ENCODE measurements around the gene MTA3. TPM values are rescaled to one million over a fixed set of nuclear protein-coding genes. Genes with fewer than 3 reads are reported as not detected.
"Not testable (repeated sequence)": the region's sequence is repeated elsewhere in the genome, so short reads cannot be mapped to it uniquely, and the experiment has no call there.

Gene MTA3
- polyA plus RNA-seq, 3 donors: 63.0 to 74.2 (median 70.5) TPM

- DNase-seq: not testable (repeated sequence)
Observed at GRCh38 chr2:42560133-42560532, 8.3 kb upstream of the MTA3 start.

GRCh38 chr2:42560899-42561298, 7.5 kb upstream of the MTA3 start:
- DNase-seq: no peak

DNA sequence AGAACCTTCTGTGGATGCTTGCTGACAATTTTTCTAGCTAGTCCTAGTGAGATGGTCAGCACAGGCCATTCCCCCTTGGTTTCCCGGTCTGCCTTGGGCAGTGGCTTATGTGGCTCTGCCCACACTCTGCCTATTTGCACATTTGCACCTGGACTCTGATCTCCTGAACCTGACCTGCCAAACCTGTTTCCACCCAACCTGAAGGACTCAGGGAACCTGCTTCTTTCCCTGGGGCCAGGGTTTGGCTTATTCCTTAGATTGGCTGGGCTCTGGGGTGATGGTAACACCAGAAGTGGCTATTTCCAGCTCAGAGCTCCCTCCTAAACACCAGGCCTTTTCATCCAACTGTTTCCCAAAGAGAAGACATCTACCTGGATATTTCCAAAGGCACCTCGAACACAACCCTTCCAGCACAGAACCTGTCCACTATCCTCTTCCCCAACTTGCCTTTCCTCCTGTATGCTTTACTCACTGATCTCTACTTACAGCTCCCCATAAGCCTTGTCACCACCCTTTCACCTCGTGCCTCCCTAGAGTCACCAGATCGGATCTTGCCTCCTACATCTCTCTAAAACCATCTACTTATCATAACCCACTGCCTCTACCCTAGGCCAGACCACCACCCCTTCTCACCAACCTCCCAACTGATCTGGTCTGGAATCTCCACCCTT, 5.8 kb upstream of the MTA3 start:
- DNase-seq: no peak

DNA sequence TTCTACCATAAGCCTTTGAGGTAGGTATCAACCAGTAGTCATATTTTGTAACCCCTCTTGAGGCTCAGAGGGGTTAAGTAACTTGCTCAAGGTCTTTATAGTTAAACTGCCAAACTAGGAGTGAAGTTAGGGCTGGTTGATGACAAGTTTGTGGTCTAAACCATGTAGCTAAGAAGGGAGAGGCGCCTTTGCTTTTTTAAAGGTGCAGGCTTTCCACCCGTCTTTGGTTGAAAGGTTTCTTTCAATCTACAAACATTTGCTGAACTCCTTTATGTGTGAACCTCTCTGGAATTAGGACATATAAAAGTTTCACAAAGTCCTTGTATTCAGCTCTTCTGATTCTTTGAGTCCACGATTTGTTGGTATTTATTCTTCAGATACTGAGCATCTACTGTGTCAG, 2.4 kb upstream of the MTA3 start:
- no peak for DNase-seq

GRCh38 chr2:42566837-42567321, 1.6 kb upstream of the MTA3 start:
- no peak for DNase-seq

DNA sequence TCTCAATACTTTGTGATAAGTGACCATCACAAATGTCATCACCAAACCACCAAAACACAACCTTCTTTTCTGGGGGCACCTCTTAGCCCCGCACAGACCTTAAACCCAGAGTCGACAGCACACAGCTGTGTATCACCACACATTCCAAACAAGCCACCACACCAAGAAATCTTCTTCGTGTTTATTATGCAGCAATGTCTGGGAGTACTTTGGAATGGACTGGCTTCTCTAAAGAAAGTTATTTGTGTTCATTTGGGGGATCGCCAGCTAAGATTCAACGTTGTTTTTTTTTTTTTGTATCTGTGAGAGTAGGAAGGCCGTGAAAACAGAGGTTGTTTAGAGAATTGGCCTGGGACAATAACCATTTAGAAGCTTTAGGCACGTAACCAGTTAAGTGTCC, 1.1 kb upstream of the MTA3 start:
- DNase-seq: no peak

GRCh38 chr2:42567806-42568400, 529 bp upstream of the MTA3 start:
- no peak for DNase-seq

GRCh38 chr2:42569116-42569711, 782 bp downstream of the MTA3 start:
- no peak for DNase-seq

- no peak for DNase-seq
Observed at GRCh38 chr2:42569883-42570282, 1.5 kb downstream of the MTA3 start.

DNA sequence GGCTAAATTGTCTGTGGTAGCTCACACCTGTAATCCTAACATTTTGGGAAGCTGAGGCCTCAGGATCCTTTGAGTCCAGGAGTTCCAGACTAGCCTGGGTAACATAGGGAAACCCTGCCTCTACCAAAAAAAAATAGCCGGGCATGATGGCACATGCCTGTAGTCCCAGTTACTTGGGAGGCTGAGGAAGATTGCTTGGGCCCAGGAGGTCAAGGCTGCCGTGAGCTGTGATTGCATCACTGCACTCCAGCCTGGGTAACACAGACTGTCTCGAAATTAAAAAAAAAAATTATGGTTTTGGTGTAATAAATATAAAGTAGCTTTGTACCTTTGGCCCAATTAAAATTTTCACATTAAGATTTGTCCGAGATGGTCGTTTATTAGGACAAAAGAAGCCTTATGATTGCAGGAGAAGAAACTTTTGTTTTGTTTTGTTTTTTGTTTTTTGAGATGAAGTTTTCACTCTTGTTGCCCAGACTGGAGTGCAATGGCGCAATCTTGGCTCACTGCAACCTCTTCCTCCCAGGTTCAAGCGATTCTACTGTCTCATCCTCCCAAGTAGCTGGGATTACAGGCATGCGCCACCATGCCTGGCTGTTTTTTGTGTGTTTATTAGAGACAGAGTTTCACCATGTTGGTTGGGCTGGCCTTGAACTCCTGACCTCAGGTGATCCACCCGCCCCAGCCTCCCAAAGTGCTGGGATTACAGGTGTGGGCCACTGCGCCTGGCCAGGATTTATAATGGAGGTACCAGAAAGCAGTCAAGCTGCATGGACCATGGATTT, 4.1 kb downstream of the MTA3 start:
- no peak for DNase-seq

- DNase-seq: no peak
Observed at GRCh38 chr2:42573256-42573655, 4.8 kb downstream of the MTA3 start.

- no peak for DNase-seq
Observed at GRCh38 chr2:42575458-42576064, 7.1 kb downstream of the MTA3 start.

- DNase-seq: no peak
Observed at GRCh38 chr2:42578621-42579020, 10.2 kb downstream of the MTA3 start.

- DNase-seq: no peak
Observed at GRCh38 chr2:42581257-42581656, 12.8 kb downstream of the MTA3 start.

GRCh38 chr2:42584628-42585027, 16.2 kb downstream of the MTA3 start:
- DNase-seq: not testable (repeated sequence)

- DNase-seq: no peak
Observed at GRCh38 chr2:42585779-42586178, 17.3 kb downstream of the MTA3 start.

DNA sequence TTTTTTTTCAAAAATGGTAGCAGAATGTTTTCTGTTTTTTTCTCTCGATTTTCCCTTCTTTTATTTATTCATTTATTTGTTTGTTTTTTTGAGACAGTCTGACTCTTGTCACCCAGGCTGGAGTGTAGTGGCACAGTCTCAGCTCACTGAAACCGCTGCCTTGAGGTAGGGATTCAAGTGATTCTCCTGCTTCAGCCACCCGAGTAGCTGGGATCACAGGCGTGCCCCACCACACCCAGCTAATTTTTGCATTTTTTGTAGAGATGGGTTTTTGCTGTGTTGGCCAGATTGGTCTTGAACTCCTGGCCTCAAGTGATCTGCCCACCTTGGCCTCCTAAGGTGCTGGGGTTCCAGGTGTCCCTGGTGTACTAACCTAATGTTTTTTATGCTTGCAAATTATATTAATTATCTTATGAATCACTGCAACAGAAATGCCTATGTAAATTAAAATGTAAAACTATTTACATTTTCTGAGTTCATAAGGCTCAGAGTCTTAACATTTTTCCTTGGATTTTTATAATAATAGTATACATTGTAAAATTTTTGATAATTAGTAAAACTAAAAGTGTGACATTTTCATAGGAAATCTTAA, 19.2 kb downstream of the MTA3 start:
- no peak for DNase-seq

DNA sequence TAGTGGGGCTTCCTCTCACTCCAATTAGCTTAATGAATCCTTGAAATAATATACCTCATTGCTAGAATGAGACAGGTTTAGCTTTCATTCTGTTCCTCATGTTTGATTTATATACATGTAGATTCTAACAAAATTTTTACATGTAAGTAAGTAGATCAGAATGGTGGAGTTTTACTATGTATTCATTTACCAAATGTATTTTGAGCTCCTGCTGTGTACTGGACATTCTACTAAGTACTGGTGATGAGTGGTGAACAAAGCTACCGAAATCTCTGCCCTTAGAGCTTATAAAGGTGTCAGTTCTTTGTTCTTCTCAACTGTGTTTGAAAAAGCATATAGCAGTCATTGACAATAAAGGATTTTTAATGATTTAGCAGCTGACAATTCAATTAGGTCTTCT, 19.7 kb downstream of the MTA3 start:
- DNase-seq: no peak

- DNase-seq: no peak
Observed at GRCh38 chr2:42590176-42590575, 21.7 kb downstream of the MTA3 start.

- DNase-seq: no peak
Observed at GRCh38 chr2:42593282-42593681, 24.9 kb downstream of the MTA3 start.

DNA sequence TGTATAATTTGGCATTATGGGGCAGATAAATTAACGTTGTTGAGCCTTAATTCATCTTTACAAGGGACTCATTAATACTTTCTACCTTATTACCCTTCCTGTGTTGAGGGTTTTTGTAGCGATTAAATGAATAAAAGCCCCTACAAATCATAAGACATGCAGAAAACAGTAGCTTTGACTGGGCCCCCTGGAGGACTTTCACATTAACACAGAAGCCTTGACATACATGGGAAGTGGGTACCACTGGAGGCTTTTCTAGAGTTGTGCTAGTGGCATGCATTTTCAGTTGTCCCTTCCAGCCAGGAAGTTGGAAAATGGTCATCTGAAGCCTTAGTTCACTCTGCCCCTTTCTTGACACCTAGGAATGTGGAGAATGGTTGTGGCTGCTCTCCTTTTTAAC, 30.2 kb downstream of the MTA3 start:
- peak; percentile 15 for DNase-seq

- DNase-seq: no peak
Observed at GRCh38 chr2:42601076-42601475, 32.6 kb downstream of the MTA3 start.

All from renal pelvis (tissue), 4 donors.